Mesodermal cell (in vitro differentiated cells): ENCODE data around the gene TOR4A.
A peak's percentile ranks its signal among the peaks of the same experiment; 100 is the strongest.
"Not testable (repeated sequence)": the region's sequence is repeated elsewhere in the genome, so short reads cannot be mapped to it uniquely, and the experiment has no call there.

Experiments
- H3K27ac ChIP-seq: 2 replicates; pipeline ENCODE4 v1.7.0; 2013; ENCODE audit warnings: mild to moderate bottlenecking, low read depth, low read length, moderate library complexity; ENCODE audit not compliant: severe bottlenecking
- H3K36me3 ChIP-seq: 2 replicates; pipeline ENCODE4 v1.7.1; 2013; ENCODE audit warnings: mild to moderate bottlenecking, low read length, moderate library complexity; ENCODE audit not compliant: control insufficient read depth, insufficient read depth
- H3K4me1 ChIP-seq: one replicate; pipeline ENCODE4 v1.7.1; 2013; ENCODE audit warnings: mild to moderate bottlenecking, low read length; ENCODE audit not compliant: insufficient read depth, control insufficient read depth, poor library complexity, severe bottlenecking
- H3K4me3 ChIP-seq: 2 replicates; pipeline ENCODE4 v1.7.0; 2013; ENCODE audit warnings: low read length, control low read depth, mild to moderate bottlenecking; ENCODE audit not compliant: insufficient read depth, poor library complexity, severe bottlenecking; ENCODE audit errors: extremely low read depth
- H3K9me3 ChIP-seq: 2 replicates; pipeline ENCODE4 v1.7.1; 2013; ENCODE audit warnings: mild to moderate bottlenecking, low read length, moderate library complexity; ENCODE audit not compliant: control insufficient read depth
- WGBS, 2 experiments: methylation state at CpG; one replicate each; pipeline ENCODE4 v1.1.5; 2013; ENCODE audit warnings: missing lambda C conversion rate in 2 of 2; ENCODE audit not compliant: insufficient coverage in 2 of 2; 5-methylcytosine and 5-hydroxymethylcytosine counted together

The TOR4A gene

GRCh38 chr9:137233143-137233980, 44.2 kb upstream of the TOR4A start:
- Histone ChIP-seq H3K4me3 (no peak overlapping the region), H3K27ac (no peak overlapping the region), H3K4me1 (peaks cover 9% of the 10 kb centered on the region), H3K36me3 (no peaks in the 10 kb centered on the region), H3K9me3 (no peaks in the 10 kb centered on the region)
- WGBS, 2 experiments, result 94% methylated on average over 25 to 35 of the region's 40 CpGs

- no peaks in the 10 kb centered on the region for H3K36me3 ChIP-seq
- 89 to 92% methylated on average over 11 to 38 of the region's 40 CpGs for WGBS, 2 experiments
- H3K4me1 ChIP-seq, result peaks cover 9% of the 10 kb centered on the region
- H3K27ac ChIP-seq, result no peak overlapping the region
- H3K9me3 ChIP-seq, result no peaks in the 10 kb centered on the region
- no peak overlapping the region for H3K4me3 ChIP-seq
Observed at GRCh38 chr9:137234055-137234697, 43.4 kb upstream of the TOR4A start.

- no peak overlapping the region for H3K27ac ChIP-seq
- H3K36me3 ChIP-seq, result no peaks in the 10 kb centered on the region
- whole genome bisulfite sequencing, 2 experiments, result 83 to 87% methylated on average over 13 to 16 of the region's 18 CpGs
- H3K4me1 ChIP-seq, result peaks cover 6% of the 10 kb centered on the region
- H3K4me3 ChIP-seq, result no peak overlapping the region
- H3K9me3 ChIP-seq, result no peaks in the 10 kb centered on the region
Observed at GRCh38 chr9:137234758-137235423, 42.6 kb upstream of the TOR4A start.

- WGBS, 2 experiments, result 84 to 88% methylated on average over 31 to 32 of the region's 35 CpGs
- Histone ChIP-seq H3K4me1 (peaks cover 5% of the 10 kb centered on the region), H3K4me3 (no peak overlapping the region), H3K27ac (no peak overlapping the region), H3K36me3 (no peaks in the 10 kb centered on the region), H3K9me3 (no peaks in the 10 kb centered on the region)
Observed at GRCh38 chr9:137235424-137236237, 41.9 kb upstream of the TOR4A start.

GRCh38 chr9:137236238-137236935, 41.1 kb upstream of the TOR4A start:
- Histone ChIP-seq H3K27ac (no peak overlapping the region), H3K4me3 (no peak overlapping the region)
- 34 to 39% methylated on average over 28 to 29 of the region's 31 CpGs for WGBS, 2 experiments

GRCh38 chr9:137236936-137237421, 40.5 kb upstream of the TOR4A start:
- Histone ChIP-seq H3K4me3 (no peak overlapping the region), H3K36me3 (peaks cover 5% of the 10 kb centered on the region), H3K27ac (no peak overlapping the region), H3K4me1 (peaks cover 5% of the 10 kb centered on the region), H3K9me3 (no peaks in the 10 kb centered on the region)
- WGBS, 2 experiments, result 71 to 75% methylated on average over 9 to 10 of the region's 11 CpGs

More at GRCh38 chr9:137236238-137236935, 41.1 kb upstream of the TOR4A start:
- Histone ChIP-seq H3K4me1 (peaks cover 5% of the 10 kb centered on the region), H3K36me3 (no peaks in the 10 kb centered on the region), H3K9me3 (no peaks in the 10 kb centered on the region)

GRCh38 chr9:137237759-137238726, 39.5 kb upstream of the TOR4A start:
- no peak overlapping the region for H3K4me3 ChIP-seq
- H3K4me1 ChIP-seq, result peaks cover 12% of the 10 kb centered on the region
- 78 to 83% methylated on average over 11 of the region's 13 CpGs for WGBS, 2 experiments
- no peaks in the 10 kb centered on the region for H3K9me3 ChIP-seq
- no peak overlapping the region for H3K27ac ChIP-seq
- H3K36me3 ChIP-seq, result peaks cover 16% of the 10 kb centered on the region

GRCh38 chr9:137239541-137240200, 37.9 kb upstream of the TOR4A start:
- 82 to 83% methylated on average over 4 to 9 of the region's 27 CpGs for WGBS, 2 experiments
- H3K36me3 ChIP-seq, result peaks cover 27% of the 10 kb centered on the region
- peak overlapping the region; percentile 91 for H3K27ac ChIP-seq
- H3K4me1 ChIP-seq, result peaks cover 12% of the 10 kb centered on the region
- H3K9me3 ChIP-seq, result not testable (repeated sequence)
- peak overlapping the region; percentile 71 for H3K4me3 ChIP-seq
